K562 (cell line): Measurements from ENCODE around the gene SULT2B1. TPM values are rescaled to one million over a fixed set of nuclear protein-coding genes. Genes with fewer than 3 reads are reported as not detected.

ENCODE experiments used
- BCOR ChIP-seq: fragments of 450-650 bp; IDR thresholded peaks from 2 replicates; pipeline ENCODE4 v1.6.1; 2016
- BRCA1 ChIP-seq, 2 experiments: fragments of 450-650 bp in 1 of 2; sonication (generic) in 1 of 2; formaldehyde crosslinking in 1 of 2; IDR thresholded peaks; 2 replicates each; pipeline versions ENCODE4 v1.5.0 to v1.6.1; 2017 to 2020; ENCODE audit warnings: mild to moderate bottlenecking in 1 of 2, missing genetic modification reagents in 1 of 2
- CBFA2T3 ChIP-seq: fragments of 450-650 bp; IDR thresholded peaks from 2 replicates; pipeline ENCODE4 v1.6.1; 2017
- KDM5B ChIP-seq: fragments of 200-600 bp; sonication (generic); IDR thresholded peaks from 2 replicates; pipeline ENCODE4 v1.6.1; 2012; ENCODE audit warnings: low read depth, mild to moderate bottlenecking, moderate library complexity, low read length, control low read depth, inconsistent platforms; ENCODE audit not compliant: insufficient replicate concordance
- MYNN ChIP-seq, 2 experiments: sonication (generic); formaldehyde crosslinking in 1 of 2; IDR thresholded peaks; 2 replicates each; pipeline versions ENCODE4 v1.5.0 to v1.6.1; 2016 to 2020; ENCODE audit warnings: antibody characterized with exemption in 1 of 2, missing genetic modification reagents in 1 of 2
- NFYB ChIP-seq: IDR thresholded peaks from 2 replicates; pipeline ENCODE4 v1.6.1; 2011; ENCODE audit warnings: mild to moderate bottlenecking, moderate library complexity; ENCODE audit not compliant: insufficient read length; ENCODE audit errors: extremely low read depth
- SMAD2 ChIP-seq: fragments of 150-350 bp; IDR thresholded peaks from 2 replicates; pipeline ENCODE4 v1.6.1; 2014; ENCODE audit warnings: low read depth, mild to moderate bottlenecking, low read length
- TAF9B ChIP-seq: fragments of 450-650 bp; IDR thresholded peaks from 2 replicates; pipeline ENCODE4 v1.6.1; 2018; ENCODE audit warnings: mild to moderate bottlenecking; ENCODE audit not compliant: partially characterized antibody
- XRCC4 ChIP-seq: IDR thresholded peaks from one replicate; pipeline ENCODE4 v1.6.1; 2011; ENCODE audit not compliant: insufficient read depth, insufficient read length; ENCODE audit errors: extremely low read depth
- ZNF507 ChIP-seq: conservative IDR thresholded peaks from 2 replicates; pipeline ENCODE4 v1.6.1; 2017; ENCODE audit warnings: missing genetic modification characterization, missing compliant biosample characterization
- polyA plus RNA-seq, 8 experiments: library from polyadenylated mRNA; depleted of rRNA in 4 of 8; stranded (reverse) in 5 of 8; unstranded in 3 of 8; fragments of >200 nt; fragmentation: Nextera tagmentation in 2 of 8; fragmentation: Illumina TruSeq in 1 of 8; extraction: Ambion mirVana in 2 of 8; extraction: Trizol in 1 of 8; gene quantifications; 2 replicates each; pipeline versions ENCODE4 v1.2.1 to v1.2.3, GENCODE V29; 2011 to 2014; ENCODE audit warnings: inconsistent platforms in 1 of 8, missing spikeins in 1 of 8
- total RNA-seq, 7 experiments: library from RNA; depleted of rRNA in 6 of 7; stranded (reverse); fragments of >200 nt in 6 of 7; fragmentation: Illumina TruSeq in 2 of 7; extraction: Trizol in 2 of 7; gene quantifications; 2 replicates each; pipeline versions ENCODE4 v1.2.1 to v1.2.3, GENCODE V29; 2011 to 2021; ENCODE audit warnings: low replicate concordance in 1 of 7
- TF ChIP-seq, protein P1 (sequence below), 2 experiments: fragments of 450-650 bp in 1 of 2; IDR thresholded peaks; 2 replicates each; pipeline ENCODE4 v1.6.1; 2011 to 2017; ENCODE audit warnings: low read depth in 2 of 2, antibody characterized with exemption in 1 of 2, borderline replicate concordance in 1 of 2, low read length in 1 of 2, mild to moderate bottlenecking in 1 of 2, mixed read lengths in 1 of 2; ENCODE audit not compliant: control insufficient read depth in 1 of 2

Gene SULT2B1
- total and polyA plus RNA-seq, 9 of the 15 experiments (the other 6 are each of a cell fraction or from before 2014, with no cell fraction given): 0.09 to 0.62 (median 0.22) TPM; not detected in 2

GRCh38 chr19:48648134-48648533 is 96.2 kb downstream of the SULT2B1 start (continued):
- no peak for TF ChIP-seq ZNF507 (tag)
- TF ChIP-seq BRCA1 (IDR thresholded peaks at IDR 0.05): no peak
- TF ChIP-seq BRCA1 (CRISPR knock-in tag; IDR thresholded peaks at IDR 0.05): no peak
- TF ChIP-seq MYNN (IDR thresholded peaks at IDR 0.05): no peak
- no peak for TF ChIP-seq MYNN (CRISPR knock-in tag; IDR thresholded peaks at IDR 0.05)
- no peak for TF ChIP-seq TAF9B
- TF ChIP-seq SMAD2: no peak
- TF ChIP-seq CBFA2T3: peak; percentile 56
- TF ChIP-seq KDM5B: no peak
- TF ChIP-seq XRCC4: no peak
- no peak for TF ChIP-seq NFYB
- peak; percentile 33; the same call in 1 of the 2 replicates for TF ChIP-seq BCOR
- TF ChIP-seq, protein P1, sequence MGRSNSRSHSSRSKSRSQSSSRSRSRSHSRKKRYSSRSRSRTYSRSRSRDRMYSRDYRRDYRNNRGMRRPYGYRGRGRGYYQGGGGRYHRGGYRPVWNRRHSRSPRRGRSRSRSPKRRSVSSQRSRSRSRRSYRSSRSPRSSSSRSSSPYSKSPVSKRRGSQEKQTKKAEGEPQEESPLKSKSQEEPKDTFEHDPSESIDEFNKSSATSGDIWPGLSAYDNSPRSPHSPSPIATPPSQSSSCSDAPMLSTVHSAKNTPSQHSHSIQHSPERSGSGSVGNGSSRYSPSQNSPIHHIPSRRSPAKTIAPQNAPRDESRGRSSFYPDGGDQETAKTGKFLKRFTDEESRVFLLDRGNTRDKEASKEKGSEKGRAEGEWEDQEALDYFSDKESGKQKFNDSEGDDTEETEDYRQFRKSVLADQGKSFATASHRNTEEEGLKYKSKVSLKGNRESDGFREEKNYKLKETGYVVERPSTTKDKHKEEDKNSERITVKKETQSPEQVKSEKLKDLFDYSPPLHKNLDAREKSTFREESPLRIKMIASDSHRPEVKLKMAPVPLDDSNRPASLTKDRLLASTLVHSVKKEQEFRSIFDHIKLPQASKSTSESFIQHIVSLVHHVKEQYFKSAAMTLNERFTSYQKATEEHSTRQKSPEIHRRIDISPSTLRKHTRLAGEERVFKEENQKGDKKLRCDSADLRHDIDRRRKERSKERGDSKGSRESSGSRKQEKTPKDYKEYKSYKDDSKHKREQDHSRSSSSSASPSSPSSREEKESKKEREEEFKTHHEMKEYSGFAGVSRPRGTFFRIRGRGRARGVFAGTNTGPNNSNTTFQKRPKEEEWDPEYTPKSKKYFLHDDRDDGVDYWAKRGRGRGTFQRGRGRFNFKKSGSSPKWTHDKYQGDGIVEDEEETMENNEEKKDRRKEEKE (IDR thresholded peaks at IDR 0.05; ENCODE audit: borderline replicate concordance in 1 of 2, control insufficient read depth in 1 of 2, low read depth in 2 of 2, low read length in 1 of 2): no peak
- TF ChIP-seq, all 486 proteins: peak for 7

Other genes starting within 250 kb of the SULT2B1 start
Only the 7 nearest of the 22 such genes appear.
- gene CYTH2, start 82.8 kb upstream of the SULT2B1 start, total RNA-seq (2014; rRNA removed): 31.8 and 34.9 TPM in 2 replicates
- 14.7 and 15.9 TPM in 2 replicates for gene CYTH2, start 82.8 kb upstream of the SULT2B1 start, total RNA-seq (2014; rRNA removed; fragmentation: Illumina TruSeq; extraction: Trizol)
- 19.3 and 20.3 TPM in 2 replicates for gene CYTH2, start 82.8 kb upstream of the SULT2B1 start, total RNA-seq (2015; rRNA removed; fragmentation: Illumina TruSeq; extraction: Trizol)
- gene CYTH2, start 82.8 kb upstream of the SULT2B1 start, total RNA-seq (2021): 37.8 and 43.8 TPM in 2 replicates
- 23.8 and 34.3 TPM in 2 replicates for gene CYTH2, start 82.8 kb upstream of the SULT2B1 start, polyA plus RNA-seq (2011; rRNA removed)
- gene CYTH2, start 82.8 kb upstream of the SULT2B1 start, polyA plus RNA-seq (2014; fragmentation: Illumina TruSeq; extraction: Trizol): 31.5 and 33.7 TPM in 2 replicates
- 1 to 10 TPM; 1.8 to 4.0 TPM for gene CYTH2, start 82.8 kb upstream of the SULT2B1 start, polyA plus RNA-seq (2014; fragmentation: Nextera tagmentation; extraction: Ambion mirVana)
- 38.1 and 45.2 TPM in 2 replicates for gene CYTH2, start 82.8 kb upstream of the SULT2B1 start, polyA plus RNA-seq (2014; rRNA removed)
- 4.9 and 5.1 TPM in 2 replicates for gene LMTK3, start 40.3 kb upstream of the SULT2B1 start, total RNA-seq (2014; rRNA removed)
- 0.45 and 0.76 TPM in 2 replicates for gene LMTK3, start 40.3 kb upstream of the SULT2B1 start, total RNA-seq (2014; rRNA removed; fragmentation: Illumina TruSeq; extraction: Trizol)
- 2.0 and 2.5 TPM in 2 replicates for gene LMTK3, start 40.3 kb upstream of the SULT2B1 start, total RNA-seq (2015; rRNA removed; fragmentation: Illumina TruSeq; extraction: Trizol)
- gene LMTK3, start 40.3 kb upstream of the SULT2B1 start, total RNA-seq (2021): 10.2 and 12.3 TPM in 2 replicates
- 0.35 and 0.66 TPM in 2 replicates for gene LMTK3, start 40.3 kb upstream of the SULT2B1 start, polyA plus RNA-seq (2011; rRNA removed)
- gene LMTK3, start 40.3 kb upstream of the SULT2B1 start, polyA plus RNA-seq (2014; fragmentation: Illumina TruSeq; extraction: Trizol): 1.1 and 2.1 TPM in 2 replicates
- not detected for gene LMTK3, start 40.3 kb upstream of the SULT2B1 start, polyA plus RNA-seq (2014; fragmentation: Nextera tagmentation; extraction: Ambion mirVana)
- gene LMTK3, start 40.3 kb upstream of the SULT2B1 start, polyA plus RNA-seq (2014; rRNA removed): 2.8 and 3.3 TPM in 2 replicates
- gene SPACA4, start 54.6 kb downstream of the SULT2B1 start, total RNA-seq (2014; rRNA removed): not detected in 2 replicates
- gene SPACA4, start 54.6 kb downstream of the SULT2B1 start, total RNA-seq (2014; rRNA removed; fragmentation: Illumina TruSeq; extraction: Trizol): not detected in 2 replicates
- not detected in 2 replicates for gene SPACA4, start 54.6 kb downstream of the SULT2B1 start, total RNA-seq (2015; rRNA removed; fragmentation: Illumina TruSeq; extraction: Trizol)
- not detected in 2 replicates for gene SPACA4, start 54.6 kb downstream of the SULT2B1 start, total RNA-seq (2021)
- not detected in 2 replicates for gene SPACA4, start 54.6 kb downstream of the SULT2B1 start, polyA plus RNA-seq (2011; rRNA removed)
- gene SPACA4, start 54.6 kb downstream of the SULT2B1 start, polyA plus RNA-seq (2014; fragmentation: Illumina TruSeq; extraction: Trizol): not detected in 2 replicates
- not detected for gene SPACA4, start 54.6 kb downstream of the SULT2B1 start, polyA plus RNA-seq (2014; fragmentation: Nextera tagmentation; extraction: Ambion mirVana)
- gene SPACA4, start 54.6 kb downstream of the SULT2B1 start, polyA plus RNA-seq (2014; rRNA removed): not detected in 2 replicates
- gene FAM83E, start 62.9 kb downstream of the SULT2B1 start, total RNA-seq (2014; rRNA removed): 0.82 TPM in 1 of 2 replicates, not detected in the other
- 0.29 TPM in 1 of 2 replicates, not detected in the other for gene FAM83E, start 62.9 kb downstream of the SULT2B1 start, total RNA-seq (2014; rRNA removed; fragmentation: Illumina TruSeq; extraction: Trizol)
- 0.45 and 0.87 TPM in 2 replicates for gene FAM83E, start 62.9 kb downstream of the SULT2B1 start, total RNA-seq (2015; rRNA removed; fragmentation: Illumina TruSeq; extraction: Trizol)
- gene FAM83E, start 62.9 kb downstream of the SULT2B1 start, total RNA-seq (2021): 0.71 and 1.3 TPM in 2 replicates
- gene FAM83E, start 62.9 kb downstream of the SULT2B1 start, polyA plus RNA-seq (2011; rRNA removed): 0.15 TPM in 2 replicates
- gene FAM83E, start 62.9 kb downstream of the SULT2B1 start, polyA plus RNA-seq (2014; fragmentation: Illumina TruSeq; extraction: Trizol): not detected in 2 replicates
- not detected for gene FAM83E, start 62.9 kb downstream of the SULT2B1 start, polyA plus RNA-seq (2014; fragmentation: Nextera tagmentation; extraction: Ambion mirVana)
- gene FAM83E, start 62.9 kb downstream of the SULT2B1 start, polyA plus RNA-seq (2014; rRNA removed): 0.04 and 0.19 TPM in 2 replicates
- 2,565 and 3,619 TPM in 2 replicates for gene RPL18, start 67.0 kb downstream of the SULT2B1 start, total RNA-seq (2014; rRNA removed)
- 1,358 and 1,367 TPM in 2 replicates for gene RPL18, start 67.0 kb downstream of the SULT2B1 start, total RNA-seq (2014; rRNA removed; fragmentation: Illumina TruSeq; extraction: Trizol)
- gene RPL18, start 67.0 kb downstream of the SULT2B1 start, total RNA-seq (2015; rRNA removed; fragmentation: Illumina TruSeq; extraction: Trizol): 2,022 and 2,084 TPM in 2 replicates
- gene RPL18, start 67.0 kb downstream of the SULT2B1 start, total RNA-seq (2021): 2,028 and 2,113 TPM in 2 replicates
- gene RPL18, start 67.0 kb downstream of the SULT2B1 start, polyA plus RNA-seq (2011; rRNA removed): 1,530 and 1,971 TPM in 2 replicates
- 1,653 and 2,262 TPM in 2 replicates for gene RPL18, start 67.0 kb downstream of the SULT2B1 start, polyA plus RNA-seq (2014; fragmentation: Illumina TruSeq; extraction: Trizol)
- 100 to 1,000 TPM; 312 to 402 TPM for gene RPL18, start 67.0 kb downstream of the SULT2B1 start, polyA plus RNA-seq (2014; fragmentation: Nextera tagmentation; extraction: Ambion mirVana)
- gene RPL18, start 67.0 kb downstream of the SULT2B1 start, polyA plus RNA-seq (2014; rRNA removed): 2,460 and 2,635 TPM in 2 replicates
- gene SPHK2, start 67.3 kb downstream of the SULT2B1 start, total RNA-seq (2014; rRNA removed): 4.0 and 8.2 TPM in 2 replicates
- gene SPHK2, start 67.3 kb downstream of the SULT2B1 start, total RNA-seq (2014; rRNA removed; fragmentation: Illumina TruSeq; extraction: Trizol): 2.1 and 2.9 TPM in 2 replicates
- 5.4 and 5.5 TPM in 2 replicates for gene SPHK2, start 67.3 kb downstream of the SULT2B1 start, total RNA-seq (2015; rRNA removed; fragmentation: Illumina TruSeq; extraction: Trizol)
- 13.9 and 15.2 TPM in 2 replicates for gene SPHK2, start 67.3 kb downstream of the SULT2B1 start, total RNA-seq (2021)
- 2.0 and 3.5 TPM in 2 replicates for gene SPHK2, start 67.3 kb downstream of the SULT2B1 start, polyA plus RNA-seq (2011; rRNA removed)
- 2.6 and 6.4 TPM in 2 replicates for gene SPHK2, start 67.3 kb downstream of the SULT2B1 start, polyA plus RNA-seq (2014; fragmentation: Illumina TruSeq; extraction: Trizol)
- under 1 TPM; 0.10 to 0.17 TPM for gene SPHK2, start 67.3 kb downstream of the SULT2B1 start, polyA plus RNA-seq (2014; fragmentation: Nextera tagmentation; extraction: Ambion mirVana)
- gene SPHK2, start 67.3 kb downstream of the SULT2B1 start, polyA plus RNA-seq (2014; rRNA removed): 9.0 and 10.8 TPM in 2 replicates
- gene DBP, start 85.2 kb downstream of the SULT2B1 start, total RNA-seq (2014; rRNA removed): 3.6 and 5.0 TPM in 2 replicates
- gene DBP, start 85.2 kb downstream of the SULT2B1 start, total RNA-seq (2014; rRNA removed; fragmentation: Illumina TruSeq; extraction: Trizol): 0.96 and 1.1 TPM in 2 replicates
- 3.7 and 3.9 TPM in 2 replicates for gene DBP, start 85.2 kb downstream of the SULT2B1 start, total RNA-seq (2015; rRNA removed; fragmentation: Illumina TruSeq; extraction: Trizol)
- gene DBP, start 85.2 kb downstream of the SULT2B1 start, total RNA-seq (2021): 2.6 and 5.5 TPM in 2 replicates
- 0.45 and 1.1 TPM in 2 replicates for gene DBP, start 85.2 kb downstream of the SULT2B1 start, polyA plus RNA-seq (2011; rRNA removed)
- gene DBP, start 85.2 kb downstream of the SULT2B1 start, polyA plus RNA-seq (2014; fragmentation: Illumina TruSeq; extraction: Trizol): 1.8 and 2.1 TPM in 2 replicates
- under 1 TPM; 0.25 to 0.64 TPM for gene DBP, start 85.2 kb downstream of the SULT2B1 start, polyA plus RNA-seq (2014; fragmentation: Nextera tagmentation; extraction: Ambion mirVana)
- gene DBP, start 85.2 kb downstream of the SULT2B1 start, polyA plus RNA-seq (2014; rRNA removed): 1.6 and 3.8 TPM in 2 replicates